Measurements from ENCODE around the gene ZC3H11A.

The ZC3H11A gene

GRCh38 chr1:203796236-203796605 is 798 bp downstream of the ZC3H11A start:
- peak; percentile 43 for DNase-seq (ENCODE audit: low read depth, low spot score)
- no peak for TF ChIP-seq CTCF (IDR thresholded peaks at IDR 0.05; ENCODE audit: low read depth, low read length)
- in situ Hi-C loops (cut with HindIII; ENCODE audit: low sequenced_read_pairs) = no loop called here
- H3K4me3 ChIP-seq (ENCODE audit: low read depth, low read length) = peak overlapping the region; percentile 93

- TF ChIP-seq CTCF (IDR thresholded peaks at IDR 0.05; ENCODE audit: low read depth, low read length) = no peak
- peak overlapping the region; percentile 93 for H3K4me3 ChIP-seq (ENCODE audit: low read depth, low read length)
- DNase-seq (ENCODE audit: low read depth, low spot score) = no peak
- in situ Hi-C loops (cut with HindIII; ENCODE audit: low sequenced_read_pairs) = no loop called here
Measured at GRCh38 chr1:203797216-203797615, 1.8 kb downstream of the ZC3H11A start.

- DNase-seq (ENCODE audit: low read depth, low spot score) = no peak
- TF ChIP-seq CTCF (IDR thresholded peaks at IDR 0.05; ENCODE audit: low read depth, low read length) = no peak
- H3K4me3 ChIP-seq (ENCODE audit: low read depth, low read length) = no peak overlapping the region
- in situ Hi-C loops (cut with HindIII; ENCODE audit: low sequenced_read_pairs) = no loop called here
Measured at GRCh38 chr1:203797948-203798655, 2.7 kb downstream of the ZC3H11A start.

GRCh38 chr1:203799157-203799556 is 3.7 kb downstream of the ZC3H11A start:
- in situ Hi-C loops (cut with HindIII; ENCODE audit: low sequenced_read_pairs) = no loop called here
- no peak overlapping the region for H3K4me3 ChIP-seq (ENCODE audit: low read depth, low read length)
- no peak for DNase-seq (ENCODE audit: low read depth, low spot score)
- no peak for TF ChIP-seq CTCF (IDR thresholded peaks at IDR 0.05; ENCODE audit: low read depth, low read length)

GRCh38 chr1:203799971-203800370 is 4.5 kb downstream of the ZC3H11A start:
- no peak overlapping the region for H3K4me3 ChIP-seq (ENCODE audit: low read depth, low read length)
- TF ChIP-seq CTCF (IDR thresholded peaks at IDR 0.05; ENCODE audit: low read depth, low read length) = no peak
- no peak for DNase-seq (ENCODE audit: low read depth, low spot score)
- in situ Hi-C loops (cut with HindIII; ENCODE audit: low sequenced_read_pairs) = no loop called here

GRCh38 chr1:203805689-203806088 is 10.3 kb downstream of the ZC3H11A start:
- no peak for DNase-seq (ENCODE audit: low read depth, low spot score)
- H3K4me3 ChIP-seq (ENCODE audit: low read depth, low read length) = no peak overlapping the region
- in situ Hi-C loops (cut with HindIII; ENCODE audit: low sequenced_read_pairs) = no loop called here
- TF ChIP-seq CTCF (IDR thresholded peaks at IDR 0.05; ENCODE audit: low read depth, low read length) = no peak

Measured in astrocyte of the spinal cord (primary cell).